ENCODE measurements around the gene MICAL2. TPM values are rescaled to one million over a fixed set of nuclear protein-coding genes. Genes with fewer than 3 reads are reported as not detected.

Gene MICAL2
- total and polyA plus RNA-seq, 2 of the 8 experiments (the other 6 are each of a cell fraction or from before 2014, with no cell fraction given), result 1.3 to 4.1 TPM

GRCh38 chr11:12111549-12112520, 1.4 kb downstream of the MICAL2 start:
- Histone ChIP-seq H3K9me3 (ENCODE audit: insufficient read depth in 2 of 2, low read depth in 1 of 2, low read length in 1 of 2) (no peaks in the 10 kb centered on the region), H3K14ac (ENCODE audit: insufficient read length) (no peak overlapping the region), H3K56ac (replicated peaks; ENCODE audit: insufficient read length, low read depth, low read length) (no peak overlapping the region), H3K27me3 (replicated peaks in 1 of 4; ENCODE audit: control insufficient read depth in 3 of 4, extremely low read depth in 1 of 4, insufficient read depth in 3 of 4, low read length in 3 of 4) (peaks cover 0 to 35% (median 30%) of the 10 kb centered on the region in 4 experiments; a peak in 5 of 7 replicates), H4K8ac (ENCODE audit: extremely low read depth, insufficient read depth, low read length) (no peak overlapping the region), H4K91ac (replicated peaks; ENCODE audit: insufficient read length, low read length) (no peak overlapping the region), H3K79me2 (ENCODE audit: control insufficient read depth in 1 of 2, insufficient read depth in 2 of 2, low read length in 2 of 2) (no peaks in the 10 kb centered on the region), H2BK20ac (ENCODE audit: low read length) (no peak overlapping the region), H2BK120ac (replicated peaks; ENCODE audit: low read depth, low read length) (no peak overlapping the region), H4K5ac (ENCODE audit: insufficient read length, low read depth, low read length) (no peak overlapping the region), H3K23ac (ENCODE audit: insufficient read length) (no peak overlapping the region), H2AFZ (ENCODE audit: low read length) (no peak overlapping the region), H3K9ac (replicated peaks in 1 of 4; ENCODE audit: extremely low read depth in 1 of 4, low read depth in 3 of 4, low read length in 3 of 4) (no peak overlapping the region), H3K4ac (replicated peaks; ENCODE audit: insufficient read length, low read depth, low read length) (no peak overlapping the region), H3K4me3 (ENCODE audit: extremely low read depth in 1 of 4, insufficient read depth in 2 of 4, low read depth in 3 of 4, low read length in 4 of 4) (peak overlapping the region; percentile 36 to 71 (median 50); a peak in 6 of 8 replicates), H2BK12ac (ENCODE audit: low read depth, low read length) (no peak overlapping the region; the same call in 1 of the 2 replicates), H4K20me1 (replicated peaks in 1 of 2; ENCODE audit: control insufficient read depth in 1 of 2, insufficient read depth in 2 of 2, low read length in 2 of 2) (peaks cover 0 to 1% of the 10 kb centered on the region in 2 experiments), H2BK5ac (ENCODE audit: low read depth, low read length) (no peak overlapping the region), H3K36me3 (ENCODE audit: control insufficient read depth in 2 of 4, insufficient read depth in 4 of 4, low read length in 3 of 4) (no peaks in the 10 kb centered on the region), H2AK5ac (ENCODE audit: low read depth, low read length) (no peak overlapping the region), H2BK15ac (ENCODE audit: low read length) (no peak overlapping the region; the same call in 1 of the 2 replicates), H3K4me1 (replicated peaks in 1 of 4; ENCODE audit: control insufficient read depth in 3 of 4, insufficient read depth in 4 of 4, low read length in 3 of 4) (peaks cover 0 to 10% (median 4%) of the 10 kb centered on the region in 4 experiments; a peak in 5 of 7 replicates), H3K23me2 (ENCODE audit: low read depth, low read length) (peaks cover 12% of the 10 kb centered on the region), H3K27ac (ENCODE audit: low read depth, low read length) (no peak overlapping the region), H3K79me1 (ENCODE audit: low read depth, low read length) (no peaks in the 10 kb centered on the region), H3K4me2 (ENCODE audit: insufficient read depth in 1 of 2, low read depth in 2 of 2, low read length in 2 of 2) (peak overlapping the region; percentile 72 to 99), H3K18ac (ENCODE audit: extremely low read depth, low read length) (no peak overlapping the region)
- TF ChIP-seq SUZ12 (IDR thresholded peaks at IDR 0.05; ENCODE audit: low read length) (peak; percentile 45; the same call in 1 of the 2 replicates), EZH2 (IDR thresholded peaks at IDR 0.05; ENCODE audit: low read depth, low read length, severe bottlenecking) (no peak)
- DNase-seq (ENCODE audit: low read depth in 1 of 2, low spot score in 2 of 2), result no peak
- no peak for FAIRE-seq
- POLR2A ChIA-PET (ENCODE audit: partially characterized antibody), result interaction anchor here (0.9 to 1.6 kb wide), 3 partner anchors 8 to 61 kb away, joined by 3 to 4 read pairs (median 3); no protein-coding TSS in a partner anchor
- WGBS, 2 experiments (ENCODE audit: extremely low coverage in 1 of 2, insufficient coverage in 1 of 2, insufficient read length in 1 of 2, insufficient replicate concordance in 2 of 2, low coverage in 1 of 2, low lambda C conversion rate in 2 of 2, missing lambda C conversion rate in 1 of 2), result 48% methylated on average over 12 of the region's 12 CpGs; no CpG with 5 or more reads in 1 of the 2 experiments
- CTCF ChIA-PET (ENCODE audit: partially characterized antibody), result interaction anchor here (0.6 to 3.2 kb wide), 6 partner anchors 10 to 1112 kb away, joined by 3 to 14 read pairs (median 4); no protein-coding TSS in a partner anchor

Data from H1 (cell line).